BE2C (cell line): ENCODE measurements around the gene CYP19A1.
"Not testable (repeated sequence)": the region's sequence is repeated elsewhere in the genome, so short reads cannot be mapped to it uniquely, and the experiment has no call there.

ENCODE experiments used
- DNase-seq: peaks from one replicate; pipeline ENCODE4 v3.0.0-alpha.2; 2020
- H3K27me3 ChIP-seq: fragments of 250-450 bp; sonication (Bioruptor Pico); 2 replicates; pipeline ENCODE4 v1.5.1; 2020; ENCODE audit warnings: mild to moderate bottlenecking
- H3K36me3 ChIP-seq: fragments of 250-450 bp; sonication (Bioruptor Pico); 2 replicates; pipeline ENCODE4 v1.5.1; 2020; ENCODE audit warnings: mild to moderate bottlenecking
- H3K4me1 ChIP-seq: fragments of 250-450 bp; sonication (Bioruptor Pico); 2 replicates; pipeline ENCODE4 v1.5.1; 2020
- H3K4me3 ChIP-seq: 2 replicates; pipeline ENCODE4 v1.5.1; 2011; ENCODE audit warnings: low read depth, low read length
- H3K9me3 ChIP-seq: fragments of 250-450 bp; sonication (Bioruptor Pico); 2 replicates; pipeline ENCODE4 v1.5.1; 2020
- TF ChIP-seq, protein P1 (sequence below): IDR thresholded peaks from 2 replicates; pipeline ENCODE4 v1.5.1; 2012; ENCODE audit warnings: mild to moderate bottlenecking, low read depth, low read length

CYP19A1 gene

GRCh38 chr15:51263116-51263515 is 75.3 kb downstream of the CYP19A1 start:
- TF ChIP-seq, protein P1, sequence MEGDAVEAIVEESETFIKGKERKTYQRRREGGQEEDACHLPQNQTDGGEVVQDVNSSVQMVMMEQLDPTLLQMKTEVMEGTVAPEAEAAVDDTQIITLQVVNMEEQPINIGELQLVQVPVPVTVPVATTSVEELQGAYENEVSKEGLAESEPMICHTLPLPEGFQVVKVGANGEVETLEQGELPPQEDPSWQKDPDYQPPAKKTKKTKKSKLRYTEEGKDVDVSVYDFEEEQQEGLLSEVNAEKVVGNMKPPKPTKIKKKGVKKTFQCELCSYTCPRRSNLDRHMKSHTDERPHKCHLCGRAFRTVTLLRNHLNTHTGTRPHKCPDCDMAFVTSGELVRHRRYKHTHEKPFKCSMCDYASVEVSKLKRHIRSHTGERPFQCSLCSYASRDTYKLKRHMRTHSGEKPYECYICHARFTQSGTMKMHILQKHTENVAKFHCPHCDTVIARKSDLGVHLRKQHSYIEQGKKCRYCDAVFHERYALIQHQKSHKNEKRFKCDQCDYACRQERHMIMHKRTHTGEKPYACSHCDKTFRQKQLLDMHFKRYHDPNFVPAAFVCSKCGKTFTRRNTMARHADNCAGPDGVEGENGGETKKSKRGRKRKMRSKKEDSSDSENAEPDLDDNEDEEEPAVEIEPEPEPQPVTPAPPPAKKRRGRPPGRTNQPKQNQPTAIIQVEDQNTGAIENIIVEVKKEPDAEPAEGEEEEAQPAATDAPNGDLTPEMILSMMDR: no peak

DNA sequence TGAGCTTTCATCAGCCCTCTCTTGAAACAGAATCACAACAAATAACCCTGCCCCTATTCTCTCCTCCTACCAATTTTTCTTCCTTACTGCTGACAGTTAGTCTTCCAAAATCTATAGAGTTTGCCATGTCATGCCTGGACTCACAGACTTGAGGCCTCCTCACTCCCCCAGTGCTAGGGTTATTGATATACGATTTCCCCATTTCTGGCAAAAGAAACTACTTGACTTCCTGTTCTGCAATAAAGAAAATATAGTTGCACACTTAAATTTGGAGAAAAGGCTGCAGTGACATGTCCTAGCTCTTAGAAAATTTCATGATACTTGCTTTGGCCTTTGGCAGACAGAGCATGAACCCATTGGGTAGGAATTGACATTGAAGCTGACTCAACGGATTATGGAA is 75.9 kb downstream of the CYP19A1 start:
- Histone ChIP-seq H3K4me3 (no peak overlapping the region), H3K9me3 (no peaks in the 10 kb centered on the region), H3K4me1 (no peaks in the 10 kb centered on the region), H3K27me3 (no peaks in the 10 kb centered on the region), H3K36me3 (no peaks in the 10 kb centered on the region)
- TF ChIP-seq, protein P1: no peak
- no peak for DNase-seq

More at GRCh38 chr15:51263116-51263515, 75.3 kb downstream of the CYP19A1 start:
- no peak for DNase-seq
- Histone ChIP-seq H3K36me3 (no peaks in the 10 kb centered on the region), H3K4me3 (no peak overlapping the region), H3K4me1 (no peaks in the 10 kb centered on the region), H3K9me3 (no peaks in the 10 kb centered on the region), H3K27me3 (no peaks in the 10 kb centered on the region)

DNA sequence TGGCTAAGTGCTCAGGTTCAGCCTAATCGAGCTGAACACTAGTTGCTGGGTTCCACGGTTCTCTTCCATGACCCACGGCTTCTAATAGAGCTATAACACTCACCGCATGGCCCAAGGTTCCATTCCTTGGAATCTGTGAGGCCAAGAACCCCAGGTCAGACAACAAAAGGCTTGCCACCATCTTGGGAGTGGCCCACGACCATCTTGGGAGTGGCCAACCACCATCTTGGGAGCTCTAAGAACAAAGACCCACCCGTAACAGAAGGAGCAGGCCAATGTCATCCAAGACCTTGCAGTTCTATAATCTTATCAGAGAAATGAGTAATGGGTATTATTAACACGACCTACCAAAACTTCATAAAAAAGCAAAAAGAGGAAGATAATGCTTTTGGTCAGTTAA is 77.3 kb downstream of the CYP19A1 start:
- not testable (repeated sequence) for H3K36me3 ChIP-seq, H3K27me3 ChIP-seq, H3K4me1 ChIP-seq, DNase-seq, H3K9me3 ChIP-seq, H3K4me3 ChIP-seq

GRCh38 chr15:51260202-51260601 is 78.2 kb downstream of the CYP19A1 start:
- TF ChIP-seq, protein P1: no peak
- no peak for DNase-seq

DNA sequence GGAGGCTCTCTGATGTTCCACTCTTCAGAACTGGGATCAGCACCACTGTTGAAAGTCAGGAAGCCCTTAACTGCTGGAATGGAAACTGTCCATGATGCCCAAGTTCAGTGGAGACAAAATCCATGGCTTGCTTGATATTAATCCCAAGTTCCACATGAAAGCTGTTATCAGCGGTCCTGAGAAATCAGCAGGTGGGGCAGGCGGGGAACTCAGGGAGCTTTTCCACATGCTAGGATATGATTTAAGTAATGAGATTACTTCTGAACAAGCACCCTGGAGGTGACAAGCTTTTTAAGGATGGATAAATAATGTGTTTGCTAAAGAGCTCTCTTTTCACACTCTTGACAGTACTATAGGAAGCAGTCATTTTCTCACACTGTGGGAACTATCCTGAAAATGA is 82.9 kb downstream of the CYP19A1 start:
- Histone ChIP-seq H3K9me3 (no peaks in the 10 kb centered on the region), H3K4me1 (no peaks in the 10 kb centered on the region), H3K36me3 (no peaks in the 10 kb centered on the region), H3K27me3 (no peaks in the 10 kb centered on the region), H3K4me3 (no peak overlapping the region)
- DNase-seq: no peak
- TF ChIP-seq, protein P1: no peak

More at GRCh38 chr15:51260202-51260601, 78.2 kb downstream of the CYP19A1 start:
- H3K9me3 ChIP-seq: no peaks in the 10 kb centered on the region
- no peaks in the 10 kb centered on the region for H3K27me3 ChIP-seq
- H3K4me3 ChIP-seq: no peak overlapping the region
- H3K4me1 ChIP-seq: no peaks in the 10 kb centered on the region
- H3K36me3 ChIP-seq: no peaks in the 10 kb centered on the region

DNA sequence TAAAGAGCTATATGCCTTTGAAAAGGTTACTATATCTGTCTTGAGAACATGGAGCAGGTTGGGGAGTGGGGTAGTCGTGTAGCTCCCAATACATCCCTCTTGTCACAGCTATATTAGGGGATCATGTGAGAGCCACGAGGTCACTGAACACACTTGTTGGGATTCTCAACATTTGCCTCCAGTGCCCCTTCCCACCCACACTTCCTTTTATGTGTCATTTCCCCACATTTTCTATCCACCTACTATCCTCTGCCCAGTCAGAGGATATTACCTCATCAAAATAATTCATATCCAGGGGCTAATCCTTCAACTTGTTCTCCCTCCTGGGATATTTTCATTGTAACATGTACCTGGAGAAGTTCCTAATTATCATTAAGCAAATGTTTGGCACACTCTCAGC is 85.0 kb downstream of the CYP19A1 start:
- TF ChIP-seq, protein P1: no peak
- H3K9me3 ChIP-seq: no peaks in the 10 kb centered on the region
- H3K4me3 ChIP-seq: no peak overlapping the region
- H3K36me3 ChIP-seq: no peaks in the 10 kb centered on the region
- no peak for DNase-seq
- no peaks in the 10 kb centered on the region for H3K4me1 ChIP-seq
- no peaks in the 10 kb centered on the region for H3K27me3 ChIP-seq

- H3K27me3 ChIP-seq: no peaks in the 10 kb centered on the region
- H3K4me1 ChIP-seq: no peaks in the 10 kb centered on the region
- TF ChIP-seq, protein P1: no peak
- no peak for DNase-seq
- H3K36me3 ChIP-seq: no peaks in the 10 kb centered on the region
- H3K4me3 ChIP-seq: no peak overlapping the region
- H3K9me3 ChIP-seq: no peaks in the 10 kb centered on the region
These were observed 85.7 kb downstream of the CYP19A1 start for GRCh38 chr15:51252671-51253070.
